HPDE6-E6E7 (cell line): ENCODE data around the gene PDK1.

Experiments used
- DNase-seq: peaks from one replicate; pipeline ENCODE4 v3.0.0; 2011; ENCODE audit warnings: missing footprints; ENCODE audit errors: extremely low spot score

The PDK1 gene

GRCh38 chr2:172596776-172597175, 40.9 kb downstream of the PDK1 start:
- no peak for DNase-seq

GRCh38 chr2:172597176-172597842, 41.4 kb downstream of the PDK1 start:
- no peak for DNase-seq

- no peak for DNase-seq
These were observed 44.1 kb downstream of the PDK1 start for GRCh38 chr2:172599947-172600346.

- no peak for DNase-seq
These were observed 44.7 kb downstream of the PDK1 start for GRCh38 chr2:172600557-172601008.

DNA sequence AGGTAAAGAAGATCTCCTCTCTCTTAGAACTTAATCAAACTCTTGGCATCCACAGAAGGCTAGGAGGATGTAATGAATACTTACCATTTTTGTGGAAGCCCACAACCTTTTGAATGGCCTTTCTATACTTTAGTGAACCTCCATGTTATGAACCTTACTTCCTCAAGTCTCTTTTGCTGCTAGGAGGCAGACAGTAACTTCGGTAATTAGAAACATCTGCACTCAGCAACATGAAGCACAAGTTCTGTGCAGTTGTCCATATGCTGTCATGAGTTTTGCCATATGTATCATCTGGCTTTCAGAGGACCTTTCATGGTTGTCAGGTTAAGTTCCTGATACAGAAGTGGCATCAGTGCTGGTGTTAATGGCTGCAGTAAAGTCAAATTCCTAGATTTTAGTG, 50.4 kb downstream of the PDK1 start:
- DNase-seq: no peak

DNA sequence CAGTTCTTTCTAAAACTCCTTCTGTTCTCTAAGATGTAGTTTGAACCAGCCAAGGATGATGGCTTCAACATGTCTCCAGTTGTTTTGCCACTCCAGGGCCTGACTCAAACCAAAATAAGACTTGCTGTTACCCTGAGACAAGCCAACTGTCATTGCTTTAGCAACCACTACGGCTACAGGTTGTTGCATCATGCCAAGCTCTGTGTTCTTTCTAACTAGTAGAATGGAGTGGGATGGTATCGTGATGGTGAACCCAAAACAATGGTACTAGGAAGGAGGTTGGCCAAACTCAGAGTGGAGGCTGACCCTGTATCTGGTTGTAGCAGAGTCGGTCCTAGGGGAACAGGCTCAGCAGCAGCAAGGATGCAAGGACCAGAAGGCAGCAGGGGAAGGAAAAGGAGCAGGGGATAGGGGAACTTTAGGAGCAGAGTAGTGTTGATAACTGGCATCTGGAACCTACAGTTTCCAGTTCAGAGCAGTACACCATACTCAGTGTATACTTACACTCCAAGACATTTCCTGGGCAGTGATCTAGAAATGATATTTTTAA, 51.6 kb downstream of the PDK1 start:
- no peak for DNase-seq

GRCh38 chr2:172609488-172609887, 53.6 kb downstream of the PDK1 start:
- no peak for DNase-seq

DNA sequence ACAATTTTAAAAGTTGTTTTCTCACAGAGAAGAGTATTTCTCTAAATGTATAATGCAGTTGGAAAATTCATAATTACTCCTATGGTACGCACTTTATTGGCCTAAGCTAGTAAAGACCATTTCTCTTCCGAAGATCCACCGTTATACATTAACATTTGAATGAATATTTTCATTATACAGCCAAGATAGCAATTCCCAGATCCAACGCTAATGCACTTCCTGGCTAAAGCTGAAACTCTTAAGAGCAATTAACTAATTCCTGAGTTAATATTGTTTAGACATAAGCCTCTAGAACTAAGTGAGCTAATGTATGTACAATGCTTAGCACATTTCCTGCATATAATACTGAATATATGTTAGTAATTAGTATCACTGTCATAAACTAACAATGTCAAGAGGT, 56.2 kb downstream of the PDK1 start:
- DNase-seq: no peak

DNA sequence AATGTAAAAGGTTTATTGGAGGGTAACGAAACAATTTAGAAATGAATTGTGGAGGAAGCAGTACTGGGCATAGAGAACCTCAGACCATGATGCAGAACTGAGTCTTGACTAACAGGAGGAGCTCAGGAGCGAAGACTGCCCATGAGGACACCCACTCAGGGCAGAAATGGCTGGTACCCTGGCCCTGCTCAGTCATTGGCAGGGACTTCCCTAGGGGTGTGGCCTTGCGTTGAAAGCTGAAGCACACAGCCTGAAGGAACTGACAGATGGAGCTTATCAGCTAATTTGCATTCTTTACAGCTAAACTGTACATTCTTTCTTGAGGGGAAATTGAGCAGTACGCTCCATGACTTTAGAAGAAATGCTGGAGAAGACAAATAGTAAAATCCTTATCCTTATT, 57.1 kb downstream of the PDK1 start:
- no peak for DNase-seq

GRCh38 chr2:172613615-172614231, 57.8 kb downstream of the PDK1 start:
- DNase-seq: no peak

- DNase-seq: no peak
These were observed 59.0 kb downstream of the PDK1 start for GRCh38 chr2:172614932-172615331.

DNA sequence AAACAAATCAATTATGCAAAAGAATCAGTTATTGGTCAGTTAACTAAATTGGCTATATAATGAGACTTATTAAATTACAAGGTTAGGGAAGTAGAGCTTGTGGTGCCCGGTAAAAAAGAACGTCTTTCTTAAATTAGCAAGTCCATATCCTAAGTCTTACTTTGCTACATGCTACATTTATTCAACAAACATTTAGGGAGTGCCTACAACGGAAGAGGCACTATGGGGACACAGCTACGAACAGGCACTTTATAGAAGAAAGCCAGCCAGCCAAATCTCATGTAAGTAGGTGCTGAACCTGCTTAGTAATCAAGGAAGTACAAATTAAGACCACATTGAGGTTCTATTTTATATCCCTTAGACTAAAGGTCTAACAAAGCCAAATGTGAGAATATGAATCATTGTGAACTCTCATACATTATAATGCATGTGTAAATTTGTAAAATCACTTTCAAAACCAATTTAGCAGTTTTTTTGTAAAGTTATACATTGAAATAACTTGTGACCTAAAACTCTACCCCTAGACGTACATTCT, 59.9 kb downstream of the PDK1 start:
- no peak for DNase-seq

DNA sequence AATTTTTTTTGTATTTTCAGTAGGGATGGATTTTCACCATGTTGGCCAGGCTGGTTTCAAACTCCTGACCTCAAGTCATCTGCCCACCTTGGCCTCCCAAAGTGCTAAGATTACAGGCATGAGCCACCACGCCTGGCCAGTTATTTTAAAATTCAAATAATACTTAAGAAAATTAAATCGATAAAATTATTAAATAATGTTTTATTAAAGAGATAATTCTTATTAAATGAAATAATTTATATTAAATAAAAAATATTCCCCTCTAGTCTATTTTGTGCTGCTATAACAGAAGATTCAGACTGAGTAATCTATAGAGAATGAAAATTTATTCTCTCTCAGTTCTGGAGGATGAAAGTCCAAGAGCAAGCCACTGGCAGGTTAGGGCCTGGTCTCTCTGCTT, 61.2 kb downstream of the PDK1 start:
- no peak for DNase-seq

DNA sequence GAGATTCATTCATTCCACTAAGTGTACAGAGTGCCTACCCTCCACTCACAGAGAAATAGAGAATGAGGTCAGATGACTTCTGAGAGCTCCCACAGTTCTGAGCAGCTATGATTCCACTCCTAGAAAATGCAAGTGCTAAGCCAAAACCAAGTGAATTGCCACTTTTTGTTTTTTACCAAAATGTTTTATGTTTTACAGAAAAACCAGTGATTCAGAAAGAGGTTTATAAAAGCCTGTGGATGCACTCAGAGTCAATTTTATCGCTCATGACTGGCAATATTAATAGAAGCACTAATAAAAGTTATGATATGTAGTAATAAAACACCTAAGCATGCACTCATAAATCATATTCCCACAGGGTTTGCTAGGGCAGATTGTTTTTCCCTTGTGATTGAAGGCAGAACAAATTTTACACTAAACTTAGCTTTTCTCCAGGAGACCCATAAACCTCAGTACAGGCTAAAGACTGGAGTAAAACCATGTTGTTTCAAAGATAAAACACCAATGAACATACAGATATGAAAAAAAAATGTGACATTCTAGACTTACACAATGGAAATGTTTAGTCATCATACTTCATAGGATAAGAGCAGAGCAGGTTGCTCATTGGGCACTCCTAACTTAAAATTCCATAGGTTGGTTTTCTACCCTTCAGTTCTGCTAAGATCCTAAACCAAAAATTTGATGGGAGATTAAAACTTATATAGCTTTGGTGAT, 67.5 kb downstream of the PDK1 start:
- no peak for DNase-seq

DNA sequence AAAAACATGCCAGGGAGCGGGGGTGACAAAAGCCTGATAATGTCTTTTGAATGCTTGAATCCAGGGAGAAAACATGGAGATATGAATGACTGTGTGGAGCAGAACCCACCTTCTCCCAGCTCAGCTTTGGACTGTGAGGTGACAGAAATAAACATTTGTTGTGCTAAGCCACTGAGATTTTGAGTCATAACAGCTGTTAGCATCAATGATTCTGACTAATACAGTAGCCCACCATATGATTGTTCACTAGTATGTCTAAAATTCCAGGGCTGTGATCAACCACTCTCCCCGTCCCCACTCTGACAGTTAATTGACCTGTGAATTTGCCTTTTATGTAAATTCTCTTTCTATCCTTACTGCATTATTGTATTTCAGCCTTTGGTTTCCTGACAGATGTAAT, 69.1 kb downstream of the PDK1 start:
- no peak for DNase-seq

DNA sequence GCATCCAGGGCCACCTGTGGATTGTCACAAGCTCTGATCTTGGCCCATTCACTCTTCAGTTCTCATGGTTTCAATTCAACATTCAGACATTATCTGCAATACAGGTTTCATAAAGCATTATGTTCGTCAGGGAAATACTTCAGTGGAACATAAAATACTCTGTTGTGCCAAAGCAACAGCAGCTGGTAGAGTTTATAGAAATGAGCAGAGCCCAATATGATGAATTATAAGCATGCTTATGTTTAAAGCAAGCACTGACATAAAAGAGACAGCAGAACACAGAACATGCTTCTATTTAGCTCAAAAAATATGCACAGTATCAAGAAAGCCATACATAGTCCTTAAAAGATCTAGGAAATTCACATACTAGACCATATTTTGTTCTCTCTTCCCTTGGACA, 71.3 kb downstream of the PDK1 start:
- no peak for DNase-seq

- DNase-seq: no peak
These were observed 72.2 kb downstream of the PDK1 start for GRCh38 chr2:172628085-172628484.

DNA sequence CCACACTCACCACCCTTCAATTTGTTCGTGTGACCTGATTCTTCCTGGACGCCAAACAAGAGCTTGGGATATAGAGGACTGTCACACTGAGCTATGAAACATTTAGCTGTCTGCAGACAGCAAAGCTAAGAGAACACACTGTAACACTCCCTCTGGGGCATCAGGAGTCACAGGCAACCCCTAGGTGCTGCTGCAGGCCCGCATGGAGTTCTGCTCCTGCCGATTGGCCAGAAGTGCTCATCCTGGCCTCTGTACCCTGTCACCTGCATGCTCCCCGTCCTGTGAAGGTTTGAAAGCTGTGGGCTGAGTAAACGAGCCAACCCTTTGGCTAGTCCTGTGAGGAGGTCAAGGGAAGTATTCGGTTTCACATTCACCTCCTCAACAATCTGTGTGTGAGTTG, 73.7 kb downstream of the PDK1 start:
- no peak for DNase-seq

DNA sequence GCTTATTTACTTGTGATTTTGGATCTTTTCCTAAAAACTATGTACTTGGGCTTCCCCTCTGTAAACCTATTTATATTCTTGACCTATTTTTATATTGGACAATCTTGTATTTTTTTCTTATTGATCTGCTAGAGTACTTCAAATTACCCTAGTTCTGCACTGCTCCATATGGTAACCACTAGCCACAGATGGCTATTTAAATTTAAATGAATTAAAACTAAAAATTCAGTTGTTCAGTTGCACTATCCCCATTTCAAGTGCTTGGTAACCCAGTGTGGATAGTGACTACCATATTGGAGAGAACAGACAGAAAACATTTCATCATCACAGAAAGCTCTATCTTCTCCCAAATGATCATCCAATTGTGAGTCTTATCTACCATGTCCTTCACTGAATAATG, 74.3 kb downstream of the PDK1 start:
- no peak for DNase-seq

GRCh38 chr2:172634477-172634876, 78.6 kb downstream of the PDK1 start:
- no peak for DNase-seq

- no peak for DNase-seq
These were observed 79.7 kb downstream of the PDK1 start for GRCh38 chr2:172635548-172635947.

DNA sequence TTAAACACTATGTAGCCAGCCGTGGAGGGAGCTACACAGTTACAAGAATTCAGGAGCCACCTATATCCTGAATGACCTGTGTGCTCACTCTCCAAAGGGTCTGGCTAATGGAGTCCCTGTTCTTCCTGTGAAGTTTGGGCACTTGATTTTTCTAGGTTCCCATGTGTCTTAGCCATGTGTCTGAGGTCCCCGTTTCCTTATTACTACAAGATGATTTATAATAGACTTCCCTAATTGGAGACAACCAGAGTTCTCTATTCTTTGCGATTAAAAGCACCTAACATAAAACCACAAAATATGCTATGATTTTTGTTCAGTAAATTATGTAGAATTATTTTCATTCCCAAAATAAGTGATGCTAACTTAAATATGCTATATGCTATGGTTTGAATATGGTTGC, 83.4 kb downstream of the PDK1 start:
- DNase-seq: no peak

DNA sequence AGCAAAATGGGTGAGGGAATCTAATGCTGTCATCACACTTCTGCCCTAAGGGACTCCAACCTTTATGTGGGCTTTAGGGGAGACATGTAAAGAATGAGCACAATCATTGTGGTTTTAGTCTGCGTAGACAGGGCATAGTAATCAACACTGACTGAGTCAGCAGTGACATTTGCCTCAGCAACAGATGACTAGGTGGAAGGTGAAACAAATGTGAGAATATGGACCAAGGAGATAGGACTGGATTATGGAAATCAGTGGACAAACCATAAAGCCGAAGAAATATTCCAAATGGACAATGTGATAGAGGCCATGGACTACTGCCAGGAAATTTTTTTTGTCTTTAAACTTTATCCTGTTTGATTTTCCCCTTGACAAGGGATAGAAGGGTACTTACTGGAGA, 83.9 kb downstream of the PDK1 start:
- DNase-seq: peak; percentile 19
